Trophoblast cell (in vitro differentiated cells and primary cell): ENCODE data around the gene HNRNPA1.

Source experiments
- DNase-seq, 2 donors: peaks; one replicate each; pipeline ENCODE4 v3.0.0-alpha.2; 2016
- H2AFZ ChIP-seq: 2 replicates; pipeline ENCODE4 v1.6.1; 2013; ENCODE audit warnings: low read length, moderate library complexity, mild to moderate bottlenecking; ENCODE audit not compliant: insufficient read depth, poor library complexity
- H2AK5ac ChIP-seq: 2 replicates; pipeline ENCODE4 v1.6.1; 2013; ENCODE audit warnings: mild to moderate bottlenecking, low read length
- H2BK120ac ChIP-seq: 2 replicates; pipeline ENCODE4 v1.6.1; 2013; ENCODE audit warnings: low read length, mild to moderate bottlenecking, moderate library complexity; ENCODE audit not compliant: insufficient read depth, poor library complexity
- H2BK12ac ChIP-seq: 2 replicates; pipeline ENCODE4 v1.6.1; 2013; ENCODE audit warnings: mild to moderate bottlenecking, low read length, moderate library complexity
- H2BK5ac ChIP-seq: 2 replicates; pipeline ENCODE4 v1.6.1; 2013; ENCODE audit warnings: low read length, low read depth, moderate library complexity, mild to moderate bottlenecking; ENCODE audit not compliant: poor library complexity
- H3K14ac ChIP-seq: 2 replicates; pipeline ENCODE4 v1.6.1; 2013; ENCODE audit warnings: mild to moderate bottlenecking, low read length
- H3K18ac ChIP-seq: 2 replicates; pipeline ENCODE4 v1.6.1; 2013; ENCODE audit warnings: mild to moderate bottlenecking, low read length
- H3K23ac ChIP-seq: 2 replicates; pipeline ENCODE4 v1.6.1; 2013; ENCODE audit warnings: low read length
- H3K27ac ChIP-seq: 2 replicates; pipeline ENCODE4 v1.5.1; 2013; ENCODE audit warnings: low read depth, mild to moderate bottlenecking, inconsistent platforms, low read length, moderate library complexity
- H3K27me3 ChIP-seq: 2 replicates; pipeline ENCODE4 v1.6.1; 2013; ENCODE audit warnings: inconsistent platforms, mild to moderate bottlenecking, low read length, moderate library complexity; ENCODE audit not compliant: insufficient read depth
- H3K36me3 ChIP-seq, 2 experiments: 1 replicate in 1 of 2; 2 replicates in 1 of 2; pipeline ENCODE4 v1.6.1; 2013; ENCODE audit warnings: low read length in 2 of 2, mild to moderate bottlenecking in 2 of 2, moderate library complexity in 1 of 2; ENCODE audit not compliant: insufficient read depth in 2 of 2, control insufficient read depth in 1 of 2
- H3K4ac ChIP-seq: 2 replicates; pipeline ENCODE4 v1.6.1; 2013; ENCODE audit warnings: low read depth, mild to moderate bottlenecking, low read length, moderate library complexity
- H3K4me1 ChIP-seq, 2 experiments: 1 replicate in 1 of 2; 2 replicates in 1 of 2; pipeline ENCODE4 v1.6.1; 2013; ENCODE audit warnings: low read length in 2 of 2, mild to moderate bottlenecking in 2 of 2, moderate library complexity in 1 of 2; ENCODE audit not compliant: insufficient read depth in 2 of 2, control insufficient read depth in 1 of 2
- H3K4me2 ChIP-seq: 2 replicates; pipeline ENCODE4 v1.6.1; 2013; ENCODE audit warnings: inconsistent platforms, mild to moderate bottlenecking, low read length, moderate library complexity
- H3K4me3 ChIP-seq: 2 replicates; pipeline ENCODE4 v1.5.1; 2013; ENCODE audit warnings: mild to moderate bottlenecking, low read depth, low read length, inconsistent platforms
- H3K79me1 ChIP-seq: one replicate; pipeline ENCODE4 v1.6.1; 2013; ENCODE audit warnings: low read length
- H3K79me2 ChIP-seq: 2 replicates; pipeline ENCODE4 v1.6.1; 2013; ENCODE audit warnings: low read length, mild to moderate bottlenecking; ENCODE audit not compliant: control insufficient read depth, insufficient read depth, poor library complexity
- H3K9ac ChIP-seq: 2 replicates; pipeline ENCODE4 v1.6.1; 2013; ENCODE audit warnings: mild to moderate bottlenecking, low read length
- H3K9me3 ChIP-seq: 2 replicates; pipeline ENCODE4 v1.6.1; 2013; ENCODE audit warnings: low read depth, mild to moderate bottlenecking, control low read depth, inconsistent platforms, low read length; ENCODE audit not compliant: insufficient read depth
- H4K12ac ChIP-seq: 2 replicates; pipeline ENCODE4 v1.6.1; 2013; ENCODE audit warnings: low read depth, mild to moderate bottlenecking, low read length, moderate library complexity
- H4K8ac ChIP-seq: 2 replicates; pipeline ENCODE4 v1.6.1; 2013; ENCODE audit warnings: low read depth, mild to moderate bottlenecking, low read length, moderate library complexity
- H4K91ac ChIP-seq: one replicate; pipeline ENCODE4 v1.6.1; 2013; ENCODE audit warnings: low read depth, mild to moderate bottlenecking, low read length, moderate library complexity
- WGBS: extraction: QIAGEN DNeasy Blood & Tissue Kit; methylation state at CpG from one replicate; pipeline ENCODE4 v1.1.7; 2013; ENCODE audit warnings: missing lambda C conversion rate; ENCODE audit not compliant: insufficient read length, insufficient coverage; ENCODE audit errors: extremely low coverage; 5-methylcytosine and 5-hydroxymethylcytosine counted together

Gene HNRNPA1

DNA sequence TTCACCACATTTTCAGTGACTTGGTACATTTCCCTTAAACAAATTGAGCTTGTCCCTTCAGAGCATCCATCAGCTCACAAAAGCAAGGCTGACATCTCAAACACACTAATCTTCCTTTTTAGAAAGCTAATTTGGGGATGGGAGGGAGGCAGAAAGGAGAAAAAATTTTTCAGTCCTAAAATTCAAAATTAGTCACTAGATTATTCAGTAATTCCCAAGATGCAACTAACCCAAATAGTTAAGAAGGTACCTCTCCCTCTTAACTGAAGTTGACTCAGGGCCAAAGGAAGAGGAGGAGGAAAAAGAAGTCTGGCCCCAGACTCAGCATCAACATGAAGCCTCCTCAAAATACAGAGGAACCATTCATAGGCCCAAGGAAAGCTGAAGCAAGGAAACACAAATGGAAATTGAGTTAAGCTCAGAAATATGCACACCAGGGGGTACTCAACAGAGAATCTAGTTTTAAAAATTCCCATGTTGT, 22.3 kb upstream of the HNRNPA1 start:
- Histone ChIP-seq H3K4me1 (peaks cover 8 to 20% of the 10 kb centered on the region in 2 experiments), H3K9me3 (no peaks in the 10 kb centered on the region), H3K18ac (peak overlapping the region; percentile 81), H4K8ac (peak overlapping the region; percentile 52), H4K91ac (peak overlapping the region; percentile 68), H3K27ac (peak overlapping the region; percentile 98), H2BK120ac (peak overlapping the region; percentile 87), H3K9ac (no peak overlapping the region), H3K14ac (peak overlapping the region; percentile 71), H3K36me3 (peaks cover 13 to 20% of the 10 kb centered on the region in 2 experiments), H4K12ac (no peak overlapping the region), H3K23ac (no peak overlapping the region), H3K79me2 (peaks cover 4% of the 10 kb centered on the region), H3K4me2 (peak overlapping the region; percentile 19), H2AK5ac (no peak overlapping the region), H3K79me1 (peaks cover 29% of the 10 kb centered on the region), H3K4me3 (no peak overlapping the region), H2BK5ac (peak overlapping the region; percentile 89), H3K4ac (peak overlapping the region; percentile 84), H2AFZ (no peak overlapping the region), H3K27me3 (no peaks in the 10 kb centered on the region), H2BK12ac (peak overlapping the region; percentile 93)
- no peak for DNase-seq

GRCh38 chr12:54259194-54260011, 21.1 kb upstream of the HNRNPA1 start:
- H3K27me3 ChIP-seq = no peaks in the 10 kb centered on the region
- no peak overlapping the region for H4K12ac ChIP-seq
- no peak overlapping the region for H3K4ac ChIP-seq
- peak overlapping the region; percentile 97 for H2BK5ac ChIP-seq
- peak overlapping the region; percentile 95 for H2BK120ac ChIP-seq
- H3K79me2 ChIP-seq = peaks cover 8% of the 10 kb centered on the region
- H4K8ac ChIP-seq = peak overlapping the region; percentile 83
- peaks cover 33% of the 10 kb centered on the region for H3K79me1 ChIP-seq
- peaks cover 12 to 17% of the 10 kb centered on the region in 2 experiments for H3K36me3 ChIP-seq
- H2AK5ac ChIP-seq = no peak overlapping the region
- H2BK12ac ChIP-seq = no peak overlapping the region
- H3K27ac ChIP-seq = peak overlapping the region; percentile 98
- no peaks in the 10 kb centered on the region for H3K9me3 ChIP-seq
- peaks cover 11 to 27% of the 10 kb centered on the region in 2 experiments for H3K4me1 ChIP-seq
- H3K9ac ChIP-seq = peak overlapping the region; percentile 8
- peak overlapping the region; percentile 55 for H3K4me2 ChIP-seq
- peak overlapping the region; percentile 2 for H3K18ac ChIP-seq
- H2AFZ ChIP-seq = peak overlapping the region; percentile 2
- H3K23ac ChIP-seq = no peak overlapping the region
- WGBS = no CpG with 5 or more reads among the region's 11 CpGs
- H4K91ac ChIP-seq = peak overlapping the region; percentile 49
- H3K4me3 ChIP-seq = no peak overlapping the region
- DNase-seq = peak; percentile 68 to 86
- H3K14ac ChIP-seq = peak overlapping the region; percentile 80

DNA sequence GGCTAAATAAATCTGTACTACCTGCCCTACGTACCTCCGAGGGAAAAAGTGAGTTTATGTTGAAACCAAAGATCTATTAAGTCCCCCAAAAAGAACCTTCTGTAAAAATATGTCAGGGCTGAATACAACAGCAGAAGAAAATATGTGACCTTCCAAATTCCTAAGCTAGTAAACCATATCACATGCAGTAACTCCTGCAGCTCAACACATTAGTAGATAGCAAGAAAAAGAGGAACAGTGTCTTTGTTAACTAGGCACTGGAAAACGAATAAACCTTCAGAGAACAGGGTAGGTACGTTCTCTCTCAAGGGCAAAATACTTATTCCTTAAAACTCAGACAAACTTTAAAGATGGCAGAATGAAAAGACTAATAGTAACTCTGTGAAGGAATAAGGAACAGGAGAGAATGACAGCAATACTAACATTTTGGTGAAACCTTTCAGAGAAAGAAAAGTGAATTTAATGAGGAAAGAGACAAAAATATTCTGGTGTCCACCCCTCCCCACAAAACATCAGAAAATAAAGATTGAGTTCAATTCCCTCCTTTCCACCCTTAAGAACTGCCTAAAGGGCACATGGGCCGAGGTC, 18.6 kb upstream of the HNRNPA1 start:
- peaks cover 10 to 26% of the 10 kb centered on the region in 2 experiments for H3K4me1 ChIP-seq
- H3K14ac ChIP-seq = no peak overlapping the region
- WGBS = no CpG with 5 or more reads among the region's 5 CpGs
- H3K4me3 ChIP-seq = no peak overlapping the region
- peak overlapping the region; percentile 83 for H3K27ac ChIP-seq
- no peak overlapping the region for H4K8ac ChIP-seq
- H3K9ac ChIP-seq = no peak overlapping the region
- no peaks in the 10 kb centered on the region for H3K9me3 ChIP-seq
- H3K18ac ChIP-seq = no peak overlapping the region
- no peak overlapping the region for H2AK5ac ChIP-seq
- H3K79me2 ChIP-seq = peaks cover 6% of the 10 kb centered on the region
- peak overlapping the region; percentile 88 for H2BK5ac ChIP-seq
- no peaks in the 10 kb centered on the region for H3K27me3 ChIP-seq
- no peak overlapping the region for H3K23ac ChIP-seq
- no peak overlapping the region for H2AFZ ChIP-seq
- H4K91ac ChIP-seq = no peak overlapping the region
- H3K36me3 ChIP-seq = peaks cover 4 to 5% of the 10 kb centered on the region in 2 experiments
- no peak overlapping the region for H2BK12ac ChIP-seq
- no peak overlapping the region for H3K4ac ChIP-seq
- H4K12ac ChIP-seq = no peak overlapping the region
- H3K79me1 ChIP-seq = peaks cover 32% of the 10 kb centered on the region
- H3K4me2 ChIP-seq = peak overlapping the region; percentile 43
- peak overlapping the region; percentile 49 for H2BK120ac ChIP-seq
- no peak for DNase-seq

- H3K23ac ChIP-seq = no peak overlapping the region
- H3K14ac ChIP-seq = no peak overlapping the region
- no peak overlapping the region for H3K18ac ChIP-seq
- no peak overlapping the region for H2BK12ac ChIP-seq
- H3K27me3 ChIP-seq = no peaks in the 10 kb centered on the region
- no peak overlapping the region for H4K12ac ChIP-seq
- H3K4me2 ChIP-seq = peak overlapping the region; percentile 43
- H3K4me1 ChIP-seq = peaks cover 8 to 22% of the 10 kb centered on the region in 2 experiments
- H2BK5ac ChIP-seq = peak overlapping the region; percentile 88
- peaks cover 6% of the 10 kb centered on the region for H3K79me2 ChIP-seq
- no peak overlapping the region for H3K9ac ChIP-seq
- H2BK120ac ChIP-seq = peak overlapping the region; percentile 49
- peak overlapping the region; percentile 83 for H3K27ac ChIP-seq
- no peak overlapping the region for H2AK5ac ChIP-seq
- H3K4me3 ChIP-seq = no peak overlapping the region
- WGBS = no CpG with 5 or more reads among the region's 4 CpGs
- H3K4ac ChIP-seq = no peak overlapping the region
- peaks cover 4 to 5% of the 10 kb centered on the region in 2 experiments for H3K36me3 ChIP-seq
- no peaks in the 10 kb centered on the region for H3K9me3 ChIP-seq
- H4K8ac ChIP-seq = no peak overlapping the region
- H2AFZ ChIP-seq = no peak overlapping the region
- H4K91ac ChIP-seq = no peak overlapping the region
- peak; percentile 33 to 76 for DNase-seq
- H3K79me1 ChIP-seq = peaks cover 29% of the 10 kb centered on the region
Measured at GRCh38 chr12:54262403-54262925, 18.1 kb upstream of the HNRNPA1 start.
